Measurements from ENCODE around the gene CLIC5. TPM values are rescaled to one million over a fixed set of nuclear protein-coding genes. Genes with fewer than 3 reads are reported as not detected.

Gene CLIC5
- total RNA-seq, 4 donors from 2014 or later: under 0.01 to 5.1 (median 1.5) TPM

DNA sequence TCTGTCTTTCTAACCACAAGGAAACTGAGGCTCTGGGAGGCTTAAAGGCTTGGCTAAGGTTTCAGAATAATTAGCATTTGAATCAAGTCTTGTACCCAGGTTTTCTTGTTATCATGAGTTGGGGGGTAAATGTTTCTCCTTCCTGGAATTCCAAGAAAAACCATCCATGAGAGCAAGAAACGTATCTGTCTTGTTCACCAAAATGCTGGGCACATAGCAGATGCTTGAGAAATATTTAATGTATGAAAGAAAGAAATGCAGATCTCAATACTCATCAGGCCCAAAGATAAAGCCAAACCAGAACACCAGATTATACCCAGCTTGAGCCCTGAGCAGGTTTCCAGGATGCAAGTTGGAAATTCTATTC, 164.6 kb downstream of the CLIC5 start:
- no peaks in the 10 kb centered on the region for H3K9me3 ChIP-seq
- TF ChIP-seq, protein P1, sequence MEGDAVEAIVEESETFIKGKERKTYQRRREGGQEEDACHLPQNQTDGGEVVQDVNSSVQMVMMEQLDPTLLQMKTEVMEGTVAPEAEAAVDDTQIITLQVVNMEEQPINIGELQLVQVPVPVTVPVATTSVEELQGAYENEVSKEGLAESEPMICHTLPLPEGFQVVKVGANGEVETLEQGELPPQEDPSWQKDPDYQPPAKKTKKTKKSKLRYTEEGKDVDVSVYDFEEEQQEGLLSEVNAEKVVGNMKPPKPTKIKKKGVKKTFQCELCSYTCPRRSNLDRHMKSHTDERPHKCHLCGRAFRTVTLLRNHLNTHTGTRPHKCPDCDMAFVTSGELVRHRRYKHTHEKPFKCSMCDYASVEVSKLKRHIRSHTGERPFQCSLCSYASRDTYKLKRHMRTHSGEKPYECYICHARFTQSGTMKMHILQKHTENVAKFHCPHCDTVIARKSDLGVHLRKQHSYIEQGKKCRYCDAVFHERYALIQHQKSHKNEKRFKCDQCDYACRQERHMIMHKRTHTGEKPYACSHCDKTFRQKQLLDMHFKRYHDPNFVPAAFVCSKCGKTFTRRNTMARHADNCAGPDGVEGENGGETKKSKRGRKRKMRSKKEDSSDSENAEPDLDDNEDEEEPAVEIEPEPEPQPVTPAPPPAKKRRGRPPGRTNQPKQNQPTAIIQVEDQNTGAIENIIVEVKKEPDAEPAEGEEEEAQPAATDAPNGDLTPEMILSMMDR (IDR thresholded peaks at IDR 0.05): no peak
- no peak for TF ChIP-seq POLR2A (IDR thresholded peaks at IDR 0.05)
- H3K4me1 ChIP-seq: no peaks in the 10 kb centered on the region
- no peak for DNase-seq
- H3K27me3 ChIP-seq: no peaks in the 10 kb centered on the region
- H3K4me3 ChIP-seq: no peak overlapping the region
- no peaks in the 10 kb centered on the region for H3K36me3 ChIP-seq
- intact Hi-C loops (cut with DNase I; ENCODE audit: low total_unique reads): no loop called here
- no peak overlapping the region for H3K27ac ChIP-seq

DNA sequence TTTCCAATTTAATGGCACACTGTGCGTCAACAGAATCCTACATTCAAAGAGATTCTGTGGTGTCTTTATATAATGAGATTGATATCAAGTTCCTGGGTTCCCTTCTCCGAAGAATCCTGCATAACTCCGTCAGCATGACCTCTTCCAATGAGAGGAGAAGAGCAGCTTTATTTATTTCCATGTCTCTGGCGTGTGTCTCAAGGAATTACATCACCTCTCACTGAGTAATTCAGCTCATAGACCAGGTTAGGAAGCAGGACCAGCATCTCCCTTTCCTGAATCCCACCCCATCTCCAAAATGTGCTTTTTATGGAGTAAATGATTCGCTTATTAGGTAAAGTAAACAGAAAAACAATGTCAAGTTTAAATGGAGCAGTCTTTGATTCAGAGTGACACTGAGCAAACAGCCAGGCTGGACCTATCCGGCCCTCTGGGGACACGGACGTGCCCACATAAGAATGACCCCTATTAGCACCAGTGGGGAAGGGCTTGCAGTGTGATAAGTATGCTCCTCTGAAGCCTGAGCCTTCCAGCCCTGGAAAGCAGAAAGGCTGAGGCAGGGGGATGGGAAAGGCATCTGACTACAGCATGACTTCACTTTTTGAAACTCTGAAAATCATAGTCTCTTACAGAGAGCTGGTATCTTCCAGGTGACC, 165.2 kb downstream of the CLIC5 start:
- no peaks in the 10 kb centered on the region for H3K27me3 ChIP-seq
- no peak overlapping the region for H3K4me3 ChIP-seq
- H3K9me3 ChIP-seq: no peaks in the 10 kb centered on the region
- no peaks in the 10 kb centered on the region for H3K4me1 ChIP-seq
- no peak overlapping the region for H3K27ac ChIP-seq
- no peak for TF ChIP-seq POLR2A (IDR thresholded peaks at IDR 0.05)
- TF ChIP-seq, protein P1 (IDR thresholded peaks at IDR 0.05): no peak
- H3K36me3 ChIP-seq: no peaks in the 10 kb centered on the region
- no peak for DNase-seq
- intact Hi-C loops (cut with DNase I; ENCODE audit: low total_unique reads): no loop called here

DNA sequence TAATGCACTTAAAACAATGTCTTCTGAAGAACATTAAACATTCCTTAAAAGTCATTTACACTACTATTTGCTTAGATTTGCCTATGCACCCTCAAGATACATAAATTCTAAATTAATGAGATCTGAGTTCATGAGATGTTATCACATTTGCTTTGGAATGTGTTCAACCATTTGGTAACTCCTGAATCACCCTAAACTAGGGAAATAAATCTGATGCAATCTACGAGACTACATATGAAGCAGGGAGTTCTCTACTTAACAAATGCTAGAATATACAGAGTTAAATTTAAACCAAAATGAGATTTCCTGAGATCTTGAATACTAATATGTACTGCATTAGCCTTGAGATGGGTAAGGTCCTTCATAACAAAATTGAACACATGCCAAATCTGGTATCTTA, 170.1 kb downstream of the CLIC5 start:
- no peak overlapping the region for H3K4me3 ChIP-seq
- no peaks in the 10 kb centered on the region for H3K4me1 ChIP-seq
- no peak overlapping the region for H3K27ac ChIP-seq
- H3K9me3 ChIP-seq: no peaks in the 10 kb centered on the region
- no peaks in the 10 kb centered on the region for H3K27me3 ChIP-seq
- TF ChIP-seq, protein P1 (IDR thresholded peaks at IDR 0.05): no peak
- no peak for TF ChIP-seq POLR2A (IDR thresholded peaks at IDR 0.05)
- DNase-seq: no peak
- H3K36me3 ChIP-seq: no peaks in the 10 kb centered on the region
- intact Hi-C loops (cut with DNase I; ENCODE audit: low total_unique reads): no loop called here

DNA sequence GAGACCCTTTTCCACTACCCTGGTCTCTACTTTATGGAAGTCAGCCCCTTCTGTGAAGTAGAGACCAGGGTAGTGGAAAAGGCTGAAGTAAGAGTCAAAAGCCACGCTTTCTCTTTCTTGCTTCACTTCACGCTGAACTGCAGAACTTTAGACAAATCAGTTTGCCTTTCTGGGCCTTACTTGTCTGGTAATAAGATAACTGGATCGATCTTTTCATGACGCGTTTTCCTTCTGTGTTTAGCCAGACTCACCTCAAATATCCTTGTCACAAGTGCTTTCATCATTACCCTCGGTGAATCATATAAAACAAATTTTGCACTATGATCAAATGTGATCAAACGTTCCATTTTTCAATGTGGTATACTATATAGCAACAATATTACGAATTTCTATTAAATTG, 170.7 kb downstream of the CLIC5 start:
- H3K27me3 ChIP-seq: no peaks in the 10 kb centered on the region
- no peak overlapping the region for H3K4me3 ChIP-seq
- no peaks in the 10 kb centered on the region for H3K36me3 ChIP-seq
- no peaks in the 10 kb centered on the region for H3K9me3 ChIP-seq
- TF ChIP-seq POLR2A (IDR thresholded peaks at IDR 0.05): no peak
- TF ChIP-seq, protein P1 (IDR thresholded peaks at IDR 0.05): no peak
- H3K27ac ChIP-seq: no peak overlapping the region
- no peaks in the 10 kb centered on the region for H3K4me1 ChIP-seq
- intact Hi-C loops (cut with DNase I; ENCODE audit: low total_unique reads): no loop called here
- DNase-seq: no peak

DNA sequence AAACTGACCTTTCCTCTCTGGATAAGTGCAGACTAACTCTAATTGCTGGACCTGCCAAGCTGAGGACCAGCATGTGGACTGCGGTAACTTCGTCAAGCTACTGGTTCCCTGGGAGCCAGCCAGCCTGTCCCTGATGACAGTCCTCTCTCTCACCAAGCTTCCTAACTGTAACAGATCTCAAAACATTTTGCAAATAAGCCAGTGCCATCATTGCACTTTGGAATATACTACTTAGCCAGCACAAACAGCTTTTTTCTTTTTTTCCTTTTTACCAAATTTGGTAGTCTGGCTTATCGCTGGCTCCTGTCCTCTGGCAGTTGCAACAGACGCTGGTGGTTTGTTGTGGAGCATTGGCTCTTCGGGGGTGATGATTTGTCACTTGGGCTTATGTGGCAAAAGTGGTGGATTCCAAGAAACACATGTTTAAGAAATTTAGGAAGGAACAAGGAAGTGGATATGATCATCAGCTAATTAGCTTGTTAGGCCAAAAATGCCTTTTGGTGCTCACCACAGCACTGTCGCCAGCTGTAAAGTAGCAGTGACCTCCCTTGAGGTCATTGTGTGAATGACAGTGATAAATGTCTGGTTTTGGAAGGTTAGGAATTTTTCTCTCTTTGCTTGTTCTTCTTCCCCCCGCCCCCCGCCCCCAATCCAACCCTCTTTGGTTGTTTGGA, 171.7 kb downstream of the CLIC5 start:
- Histone ChIP-seq H3K9me3 (no peaks in the 10 kb centered on the region), H3K4me3 (no peak overlapping the region), H3K27me3 (no peaks in the 10 kb centered on the region), H3K4me1 (no peaks in the 10 kb centered on the region), H3K36me3 (no peaks in the 10 kb centered on the region), H3K27ac (no peak overlapping the region)
- DNase-seq: no peak
- TF ChIP-seq, protein P1 (IDR thresholded peaks at IDR 0.05): no peak
- no peak for TF ChIP-seq POLR2A (IDR thresholded peaks at IDR 0.05)
- intact Hi-C loops (cut with DNase I; ENCODE audit: low total_unique reads): no loop called here
